GM18858 (cell line): Measurements from ENCODE around the gene ZNF554.
A peak's percentile ranks its signal among the peaks of the same experiment; 100 is the strongest.

Experiments
- ATAC-seq: cut with Tn5 transposase; IDR thresholded peaks from one replicate; pipeline ENCODE4 v1.9.1; 2021; ENCODE audit not compliant: unreplicated experiment

The ZNF554 gene

GRCh38 chr19:2824129-2824528 lies 4.5 kb downstream of the ZNF554 start:
- ATAC-seq, result no peak

GRCh38 chr19:2827022-2827421 lies 7.4 kb downstream of the ZNF554 start:
- ATAC-seq, result no peak

DNA sequence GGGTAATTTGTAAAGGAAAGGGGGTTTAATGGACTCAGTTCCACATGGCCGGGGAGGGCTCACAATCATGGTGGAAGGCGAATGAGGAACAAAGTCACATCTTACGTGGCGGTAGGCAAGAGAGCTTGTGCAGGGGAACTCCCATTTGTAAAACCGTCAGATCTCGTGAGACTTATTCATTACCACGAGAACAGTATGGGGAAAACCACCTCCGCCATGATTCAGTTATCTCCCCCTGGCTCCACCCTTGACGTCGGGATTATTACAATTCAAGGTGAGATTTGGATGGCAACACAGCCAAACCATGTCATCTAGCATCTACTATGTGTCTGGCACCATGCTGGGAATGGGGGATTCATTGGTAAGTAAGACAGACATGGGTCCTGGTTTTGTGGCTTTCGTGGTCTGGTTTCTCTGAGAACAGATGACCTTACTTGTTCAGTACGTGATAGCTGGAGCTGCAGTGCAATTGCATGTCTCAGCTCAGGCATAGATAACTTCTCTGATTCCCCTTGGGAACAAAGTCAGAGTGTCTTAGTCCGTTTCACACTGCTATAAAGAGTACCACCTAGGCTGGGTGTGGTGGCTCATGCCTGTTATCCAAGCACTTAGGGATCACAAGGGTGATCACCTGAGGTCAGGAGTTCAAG lies 8.3 kb downstream of the ZNF554 start:
- no peak for ATAC-seq

DNA sequence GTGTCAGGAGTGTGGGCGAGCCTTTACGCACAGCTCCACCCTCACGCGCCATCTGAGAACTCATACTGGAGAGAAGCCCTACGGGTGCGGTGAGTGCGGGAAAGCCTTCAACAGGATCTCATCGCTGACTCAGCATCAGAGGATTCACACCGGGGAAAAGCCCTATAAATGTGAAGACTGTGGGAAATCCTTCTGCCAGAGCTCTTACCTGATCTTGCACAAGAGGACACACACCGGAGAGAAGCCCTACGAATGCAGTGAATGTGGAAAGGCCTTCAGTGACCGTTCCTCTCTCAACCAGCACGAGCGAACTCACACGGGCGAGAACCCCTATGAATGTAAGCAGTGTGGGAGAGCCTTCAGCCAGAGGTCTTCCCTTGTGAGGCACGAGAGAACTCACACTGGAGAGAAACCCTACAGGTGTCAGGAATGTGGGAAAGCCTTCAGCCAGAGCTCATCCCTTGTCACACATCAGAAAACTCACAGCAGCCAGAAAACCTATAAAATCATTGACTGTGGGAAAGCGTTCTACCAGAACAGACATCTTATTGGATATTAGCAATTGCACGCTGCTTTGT lies 14.7 kb downstream of the ZNF554 start:
- ATAC-seq, result no peak

- ATAC-seq, result no peak
These were observed 17.8 kb downstream of the ZNF554 start for GRCh38 chr19:2837430-2837829.

DNA sequence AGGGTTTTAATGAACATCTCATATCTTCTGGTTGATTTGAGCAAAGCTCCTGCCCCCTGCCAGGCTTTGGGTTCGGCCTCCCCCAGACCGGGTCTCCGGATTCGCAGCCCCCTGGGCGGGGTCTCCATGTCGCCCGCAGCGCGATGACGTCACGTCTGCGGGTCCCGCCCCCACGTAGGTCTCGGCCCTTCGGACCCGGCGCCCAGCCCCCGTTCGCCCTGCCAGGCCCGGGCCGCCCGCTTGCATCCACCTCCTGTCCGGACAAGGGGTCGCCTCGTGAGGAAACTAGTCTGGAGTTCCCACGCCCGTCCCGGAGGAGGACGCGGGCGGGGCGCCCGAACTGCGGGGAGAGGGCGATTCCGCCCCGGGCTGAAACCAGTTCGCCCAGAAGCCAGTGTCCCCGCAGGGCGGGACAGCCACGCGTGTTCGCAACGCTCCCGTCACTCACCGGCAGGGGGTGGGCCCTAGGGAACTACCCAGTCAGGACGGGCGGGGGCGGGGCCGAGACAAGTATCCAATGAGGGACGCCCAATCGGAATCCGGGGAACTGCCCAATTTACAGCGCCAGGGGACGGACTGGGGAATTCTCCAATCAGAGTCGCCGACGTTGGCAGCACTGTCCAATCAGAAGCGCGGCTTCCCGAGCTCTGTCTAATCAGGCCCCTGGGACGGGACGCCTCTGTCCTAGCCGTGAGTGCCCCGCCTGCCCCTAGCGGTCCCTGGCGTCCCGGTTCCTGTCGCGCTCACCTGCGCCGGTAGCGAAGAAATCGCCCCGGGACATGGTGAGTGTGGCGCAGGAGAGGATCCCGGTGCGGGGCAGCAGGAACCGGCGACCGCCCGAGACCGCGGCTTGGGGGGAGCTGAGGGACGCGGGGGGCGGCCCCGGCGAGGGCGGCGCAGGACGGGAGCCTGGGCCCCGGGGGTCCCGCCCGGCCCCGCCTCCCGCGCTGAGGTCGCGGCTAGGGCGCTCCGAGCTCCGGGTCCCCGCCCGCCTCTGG lies 21.4 kb downstream of the ZNF554 start, which contains the start of gene ZNF555:
ZNF555 (plus strand) TSS at position 682 of the 998 bp plus-strand sequence; CDS start at position 780, 98 bp downstream.
- peak; percentile 77 for ATAC-seq

DNA sequence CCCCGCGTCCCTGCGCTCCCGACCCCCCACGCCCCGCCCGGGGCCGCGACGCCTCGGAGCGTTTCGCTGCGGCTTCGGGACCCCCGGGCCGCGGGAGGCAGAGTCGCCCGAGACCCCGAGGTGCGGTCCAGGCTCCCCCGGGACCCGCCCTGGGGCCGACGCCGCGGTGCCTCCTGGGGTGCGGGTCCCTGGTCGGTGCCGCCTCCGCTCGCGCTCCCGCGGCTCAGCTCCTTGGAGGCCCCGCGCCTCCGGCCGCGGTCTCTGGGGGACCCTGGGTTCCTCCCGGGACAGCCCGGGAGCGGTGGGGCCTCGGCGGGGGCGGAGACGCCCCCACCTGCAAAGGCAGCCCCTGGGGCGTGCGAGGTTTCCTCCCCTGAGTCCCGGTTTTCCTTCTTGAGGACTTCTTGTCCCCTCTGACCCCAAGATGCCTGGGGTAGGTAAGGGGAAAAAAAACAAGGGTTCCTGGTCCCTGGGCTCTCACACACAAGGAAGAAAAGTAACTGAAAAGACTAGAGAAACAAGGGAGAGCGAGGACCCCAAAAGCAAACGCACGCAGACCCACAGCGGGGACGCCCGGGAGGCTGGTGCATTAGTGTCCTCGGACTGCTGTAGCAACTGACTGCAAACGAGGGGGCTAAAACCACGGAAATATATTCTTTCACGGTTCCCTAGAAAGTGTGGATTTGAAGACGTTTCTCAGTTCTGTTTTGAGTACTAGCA lies 22.3 kb downstream of the ZNF554 start:
- no peak for ATAC-seq

- no peak for ATAC-seq
These were observed 25.4 kb downstream of the ZNF554 start for GRCh38 chr19:2845107-2845506.

GRCh38 chr19:2846180-2846894 lies 26.7 kb downstream of the ZNF554 start:
- ATAC-seq, result no peak

- no peak for ATAC-seq
These were observed 27.8 kb downstream of the ZNF554 start for GRCh38 chr19:2847507-2847906.

GRCh38 chr19:2848616-2849015 lies 28.9 kb downstream of the ZNF554 start:
- no peak for ATAC-seq

- no peak for ATAC-seq
These were observed 30.7 kb downstream of the ZNF554 start for GRCh38 chr19:2850256-2850925.

- ATAC-seq, result no peak
These were observed 32.9 kb downstream of the ZNF554 start for GRCh38 chr19:2852598-2852997.

- ATAC-seq, result no peak
These were observed 33.4 kb downstream of the ZNF554 start for GRCh38 chr19:2853015-2853606.

- no peak for ATAC-seq
These were observed 35.2 kb downstream of the ZNF554 start for GRCh38 chr19:2854849-2855248.

GRCh38 chr19:2856457-2857050 lies 36.9 kb downstream of the ZNF554 start:
- ATAC-seq, result no peak

GRCh38 chr19:2858864-2859263 lies 39.2 kb downstream of the ZNF554 start:
- no peak for ATAC-seq

DNA sequence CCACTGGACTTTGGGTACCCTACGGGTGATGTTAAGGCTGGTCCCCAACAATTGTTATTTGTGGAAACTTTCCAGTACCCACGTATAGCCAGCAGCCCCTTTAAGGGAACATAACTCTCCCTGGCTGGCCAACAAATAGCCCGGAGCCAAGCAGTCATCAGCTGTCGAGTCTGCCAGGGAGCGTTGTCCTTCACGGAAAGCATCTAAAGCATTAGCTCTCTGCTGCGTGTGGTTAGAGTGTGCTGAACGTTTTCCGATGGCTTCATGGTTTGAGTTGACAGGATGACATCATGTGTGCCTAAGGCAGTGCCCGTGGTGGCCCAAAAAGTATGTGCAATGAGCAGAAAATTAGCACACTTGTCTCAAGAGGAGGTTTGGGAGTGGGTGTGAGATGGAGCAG lies 44.1 kb downstream of the ZNF554 start:
- ATAC-seq, result no peak
